GM18526 (cell line): ENCODE data around the gene CEACAM5.

ENCODE experiments used
- POLR2A ChIP-seq: IDR thresholded peaks from 3 replicates; pipeline ENCODE4 v1.6.1; 2011; ENCODE audit not compliant: insufficient read length; ENCODE audit errors: extremely low read depth

CEACAM5 gene

GRCh38 chr19:41708481-41708880, at the start of gene CEACAM5:
Gene CEACAM5, plus strand, starts transcription at chr19:41708626. Its CDS starts 106 bp downstream, at chr19:41708732.
- TF ChIP-seq POLR2A, result no peak

DNA sequence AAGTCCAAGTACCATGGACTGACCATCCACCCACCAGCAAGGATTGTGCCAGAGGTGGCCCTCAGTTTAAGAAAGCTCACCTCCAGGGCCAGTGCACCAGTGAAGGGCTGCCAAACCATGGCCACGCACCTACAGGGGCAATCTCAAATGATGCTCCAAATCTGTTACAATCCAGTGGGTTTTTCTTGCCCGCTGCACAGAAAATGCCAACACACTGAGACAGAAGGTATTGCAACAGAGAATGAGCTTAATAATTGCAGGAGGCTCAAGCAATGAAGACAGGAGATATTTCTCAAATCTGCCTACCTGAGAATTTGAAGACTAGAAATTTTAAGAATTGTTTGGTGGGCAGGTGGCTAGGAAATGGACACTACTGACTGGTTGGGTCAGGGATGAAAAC, 42.4 kb upstream of the CEACAM5 start:
- TF ChIP-seq POLR2A, result no peak

DNA sequence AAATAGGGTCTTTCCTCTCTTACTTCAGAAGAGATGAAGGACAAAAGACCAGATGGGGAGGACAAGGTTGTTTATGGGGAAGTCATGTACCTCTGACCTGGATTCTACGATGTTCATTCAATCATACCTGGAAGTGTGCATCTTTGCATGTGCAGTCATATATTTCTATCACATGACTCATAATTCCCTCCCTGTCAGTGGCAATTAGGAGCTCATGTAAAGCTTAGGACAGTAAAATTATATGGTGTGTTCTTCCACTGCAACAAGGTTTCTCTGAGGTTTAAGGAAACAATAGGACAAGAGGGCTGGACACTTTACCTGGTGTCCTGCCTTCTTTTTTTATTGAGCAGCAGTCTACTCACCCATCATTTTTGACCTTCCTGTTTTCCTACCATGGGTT, 40.1 kb upstream of the CEACAM5 start:
- no peak for TF ChIP-seq POLR2A

DNA sequence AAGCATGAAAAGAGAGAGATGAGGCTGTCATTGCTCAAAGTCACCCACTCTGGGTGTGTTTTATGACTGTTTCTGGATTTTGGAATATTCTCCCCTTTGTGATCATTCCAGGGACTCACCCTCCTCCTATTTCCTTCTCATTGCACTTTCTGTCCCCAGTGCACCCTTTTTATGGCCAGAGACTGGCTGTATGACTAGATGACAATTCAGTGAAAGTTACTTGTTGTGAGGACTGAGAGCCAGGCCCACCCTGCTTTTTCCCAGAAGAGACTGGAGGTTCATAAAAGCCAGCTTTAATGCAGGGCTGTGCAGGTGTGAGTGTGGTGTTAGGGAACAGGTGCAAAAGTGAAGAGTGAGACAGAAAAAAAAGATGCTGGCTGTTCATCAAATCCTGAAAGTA, 37.7 kb upstream of the CEACAM5 start:
- TF ChIP-seq POLR2A, result no peak

DNA sequence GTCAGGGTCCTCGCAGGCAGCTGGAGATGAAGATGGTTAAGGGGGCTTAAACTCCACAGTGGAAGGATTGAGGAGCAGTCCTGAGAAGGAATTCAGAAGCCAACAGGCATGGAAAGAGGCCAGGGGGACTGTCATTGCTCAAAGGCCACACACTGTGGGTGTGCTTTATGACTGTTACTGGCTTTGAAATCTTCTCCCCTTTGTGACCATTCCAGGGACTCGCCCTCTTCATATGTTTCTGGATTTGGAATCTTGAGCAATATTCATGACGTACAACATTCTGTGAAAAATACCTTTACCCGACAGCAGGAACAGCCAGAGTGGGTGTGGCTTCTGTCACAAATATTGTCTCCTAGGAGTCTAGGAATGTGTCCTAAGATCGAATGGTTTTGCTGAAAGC, 36.9 kb upstream of the CEACAM5 start:
- TF ChIP-seq POLR2A, result no peak

- no peak for TF ChIP-seq POLR2A
Observed at GRCh38 chr19:41682437-41682836, 26.0 kb upstream of the CEACAM5 start.

- no peak for TF ChIP-seq POLR2A
Observed at GRCh38 chr19:41687419-41687818, 21.0 kb upstream of the CEACAM5 start.

- TF ChIP-seq POLR2A, result no peak
Observed at GRCh38 chr19:41688098-41688497, 20.3 kb upstream of the CEACAM5 start, which contains the start of gene CEACAM7. Gene CEACAM7, minus strand, starts transcription at chr19:41688270. Its CDS starts 105 bp downstream, at chr19:41688165.

DNA sequence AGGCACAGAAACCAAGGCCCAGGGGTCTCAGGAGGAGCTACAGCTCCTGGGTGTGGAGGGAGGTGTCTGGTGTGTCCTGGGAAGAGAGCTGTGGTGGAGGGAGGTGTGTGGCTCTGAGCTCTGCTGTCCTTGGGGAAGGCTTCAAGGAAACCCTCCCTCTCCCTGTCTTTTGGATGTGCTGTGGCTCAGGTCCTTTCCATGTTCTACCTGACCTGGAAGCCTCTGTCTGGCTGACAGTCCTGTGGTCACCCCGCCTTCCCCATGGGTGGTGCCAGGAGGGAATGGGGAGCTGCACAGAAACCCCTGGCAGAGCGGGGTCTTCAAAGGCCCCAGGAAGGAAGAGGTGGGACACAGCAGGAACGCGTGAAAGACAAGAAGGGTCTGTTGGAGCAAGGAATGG, 19.7 kb upstream of the CEACAM5 start:
- no peak for TF ChIP-seq POLR2A

DNA sequence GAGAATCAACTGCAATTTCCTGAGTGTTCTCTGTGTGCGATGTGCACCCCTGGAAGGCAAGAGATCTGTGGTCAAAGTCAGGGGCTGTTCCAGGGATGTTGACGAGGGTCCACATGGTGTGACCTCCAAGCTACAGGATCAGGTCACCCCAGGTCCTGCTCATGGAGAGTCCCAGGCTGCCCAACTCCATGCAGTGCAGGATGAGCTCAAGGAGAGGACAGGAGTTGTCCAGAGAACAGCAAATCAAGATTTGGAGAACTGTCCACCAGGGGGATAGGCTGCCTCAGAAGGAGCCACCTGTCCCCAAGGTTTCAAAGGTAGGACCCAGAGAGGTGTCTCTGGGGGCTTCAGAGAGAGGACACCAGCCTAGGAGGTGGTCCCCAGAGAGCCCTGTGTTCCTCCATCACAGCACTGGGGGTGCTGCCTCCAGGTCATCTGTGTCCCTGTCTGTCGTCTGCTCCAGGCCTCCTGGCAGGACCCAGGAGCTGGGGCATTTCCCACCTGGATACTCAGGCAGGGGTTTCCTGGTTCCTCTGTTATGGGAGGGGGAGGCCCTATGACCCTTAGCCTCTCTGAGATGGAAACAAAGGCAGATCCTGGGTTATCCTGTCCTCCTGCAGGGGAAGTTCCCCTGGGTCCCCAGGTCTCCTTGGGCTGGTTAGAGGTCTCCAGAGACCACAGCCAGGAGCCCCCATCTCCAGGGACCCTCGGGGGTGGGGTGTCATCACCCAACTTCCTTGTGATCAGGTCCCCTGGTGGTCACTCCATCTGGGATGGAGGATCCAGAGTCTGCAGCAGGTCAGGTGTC, 18.2 kb upstream of the CEACAM5 start:
- no peak for TF ChIP-seq POLR2A

DNA sequence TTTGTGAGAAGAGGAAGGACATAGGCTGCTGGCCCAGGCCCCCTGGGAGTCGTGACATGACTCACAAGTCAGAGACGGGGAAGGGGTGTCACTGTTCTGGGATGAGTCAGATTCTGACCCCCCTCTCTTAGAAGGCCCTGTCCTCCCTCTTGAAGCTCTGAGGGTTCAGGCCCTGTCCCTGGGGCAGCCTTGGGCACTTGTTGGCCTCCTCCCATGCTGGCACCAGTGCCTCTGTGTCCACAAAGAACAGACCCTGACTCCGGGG, 17.7 kb upstream of the CEACAM5 start:
- TF ChIP-seq POLR2A, result no peak

GRCh38 chr19:41691268-41691970, 17.0 kb upstream of the CEACAM5 start:
- TF ChIP-seq POLR2A, result no peak

DNA sequence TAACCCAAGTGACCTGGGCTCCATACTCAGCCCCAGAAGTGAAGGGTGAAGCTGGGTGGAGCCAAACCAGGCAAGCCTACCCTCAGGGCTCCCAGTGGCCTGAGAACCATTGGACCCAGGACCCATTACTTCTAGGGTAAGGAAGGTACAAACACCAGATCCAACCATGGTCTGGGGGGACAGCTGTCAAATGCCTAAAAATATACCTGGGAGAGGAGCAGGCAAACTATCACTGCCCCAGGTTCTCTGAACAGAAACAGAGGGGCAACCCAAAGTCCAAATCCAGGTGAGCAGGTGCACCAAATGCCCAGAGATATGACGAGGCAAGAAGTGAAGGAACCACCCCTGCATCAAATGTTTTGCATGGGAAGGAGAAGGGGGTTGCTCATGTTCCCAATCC, 14.2 kb upstream of the CEACAM5 start:
- TF ChIP-seq POLR2A, result no peak

DNA sequence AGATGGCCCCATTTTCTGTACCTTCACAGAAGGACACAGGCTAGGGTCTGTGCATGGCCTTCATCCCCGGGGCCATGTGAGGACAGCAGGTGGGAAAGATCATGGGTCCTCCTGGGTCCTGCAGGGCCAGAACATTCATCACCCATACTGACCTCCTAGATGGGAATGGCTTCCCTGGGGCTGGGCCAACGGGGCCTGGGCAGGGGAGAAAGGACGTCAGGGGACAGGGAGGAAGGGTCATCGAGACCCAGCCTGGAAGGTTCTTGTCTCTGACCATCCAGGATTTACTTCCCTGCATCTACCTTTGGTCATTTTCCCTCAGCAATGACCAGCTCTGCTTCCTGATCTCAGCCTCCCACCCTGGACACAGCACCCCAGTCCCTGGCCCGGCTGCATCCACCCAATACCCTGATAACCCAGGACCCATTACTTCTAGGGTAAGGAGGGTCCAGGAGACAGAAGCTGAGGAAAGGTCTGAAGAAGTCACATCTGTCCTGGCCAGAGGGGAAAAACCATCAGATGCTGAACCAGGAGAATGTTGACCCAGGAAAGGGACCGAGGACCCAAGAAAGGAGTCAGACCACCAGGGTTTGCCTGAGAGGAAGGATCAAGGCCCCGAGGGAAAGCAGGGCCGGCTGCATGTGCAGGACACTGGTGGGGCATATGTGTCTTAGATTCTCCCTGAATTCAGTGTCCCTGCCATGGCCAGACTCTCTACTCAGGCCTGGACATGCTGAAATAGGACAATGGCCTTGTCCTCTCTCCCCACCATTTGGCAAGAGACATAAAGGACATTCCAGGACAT, 13.4 kb upstream of the CEACAM5 start:
- TF ChIP-seq POLR2A, result no peak

GRCh38 chr19:41695745-41696144, 12.7 kb upstream of the CEACAM5 start:
- TF ChIP-seq POLR2A, result no peak
